OCI-LY1 (cell line): Measurements from ENCODE around the gene BRF1.

Source experiments
- EZH2 ChIP-seq: fragments of 200-600 bp; sonication (generic), shearing (Covaris generic); IDR thresholded peaks from 2 replicates; pipeline ENCODE4 v1.8.0; 2017; ENCODE audit warnings: borderline replicate concordance, mixed run types, mild to moderate bottlenecking, antibody characterized with exemption, low read length, moderate library complexity, mixed read lengths
- TF ChIP-seq, protein P1 (sequence below): fragments of 200-600 bp; sonication (generic), shearing (Covaris generic); IDR thresholded peaks from 2 replicates; pipeline ENCODE4 v1.5.1; 2017; ENCODE audit warnings: mild to moderate bottlenecking, antibody characterized with exemption, low read length, moderate library complexity, mixed read lengths

- TF ChIP-seq, protein P1, sequence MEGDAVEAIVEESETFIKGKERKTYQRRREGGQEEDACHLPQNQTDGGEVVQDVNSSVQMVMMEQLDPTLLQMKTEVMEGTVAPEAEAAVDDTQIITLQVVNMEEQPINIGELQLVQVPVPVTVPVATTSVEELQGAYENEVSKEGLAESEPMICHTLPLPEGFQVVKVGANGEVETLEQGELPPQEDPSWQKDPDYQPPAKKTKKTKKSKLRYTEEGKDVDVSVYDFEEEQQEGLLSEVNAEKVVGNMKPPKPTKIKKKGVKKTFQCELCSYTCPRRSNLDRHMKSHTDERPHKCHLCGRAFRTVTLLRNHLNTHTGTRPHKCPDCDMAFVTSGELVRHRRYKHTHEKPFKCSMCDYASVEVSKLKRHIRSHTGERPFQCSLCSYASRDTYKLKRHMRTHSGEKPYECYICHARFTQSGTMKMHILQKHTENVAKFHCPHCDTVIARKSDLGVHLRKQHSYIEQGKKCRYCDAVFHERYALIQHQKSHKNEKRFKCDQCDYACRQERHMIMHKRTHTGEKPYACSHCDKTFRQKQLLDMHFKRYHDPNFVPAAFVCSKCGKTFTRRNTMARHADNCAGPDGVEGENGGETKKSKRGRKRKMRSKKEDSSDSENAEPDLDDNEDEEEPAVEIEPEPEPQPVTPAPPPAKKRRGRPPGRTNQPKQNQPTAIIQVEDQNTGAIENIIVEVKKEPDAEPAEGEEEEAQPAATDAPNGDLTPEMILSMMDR: no peak
- TF ChIP-seq EZH2: no peak
Measured at GRCh38 chr14:105250008-105250366, 50.8 kb downstream of the BRF1 start.
